Peyer's patch (tissue), 4 donors: ENCODE data around the gene DAP3.

Experiments used
- POLR2A ChIP-seq, 2 donors: fragments of 450-650 bp; IDR thresholded peaks; one replicate each; pipeline ENCODE4 v1.5.1; 2017; ENCODE audit warnings: antibody characterized with exemption in 2 of 2, mild to moderate bottlenecking in 2 of 2, moderate library complexity in 2 of 2
- TF ChIP-seq, protein P1 (sequence below), 6 experiments: fragments of 450-650 bp in 4 of 6; fragments of 200-600 bp in 2 of 6; sonication (generic) in 1 of 6; IDR thresholded peaks; one replicate each; pipeline ENCODE4 v1.5.1; 2017 to 2019; ENCODE audit warnings: antibody characterized with exemption in 6 of 6, mild to moderate bottlenecking in 3 of 6, moderate library complexity in 1 of 6

DNA sequence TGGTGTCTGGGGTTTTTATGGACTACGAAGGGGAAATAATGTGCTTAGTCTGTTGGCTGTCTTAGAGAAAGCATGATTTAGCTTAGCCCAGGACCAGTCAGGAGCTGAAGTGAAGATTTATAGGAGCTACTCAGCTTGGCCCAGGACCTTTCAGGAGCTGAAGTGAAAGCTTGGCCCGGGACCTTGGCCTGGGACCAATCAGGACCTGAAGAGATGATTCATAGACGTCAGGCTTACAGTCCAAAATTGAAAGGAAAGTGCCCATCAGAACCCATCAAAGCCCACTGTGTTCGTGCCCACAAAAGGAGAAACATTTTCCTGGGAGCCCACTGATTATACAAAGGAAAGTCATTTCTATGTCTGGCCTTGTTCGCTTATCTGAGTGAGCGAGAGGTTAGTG lies 43.2 kb upstream of the DAP3 start:
- TF ChIP-seq, protein P1, sequence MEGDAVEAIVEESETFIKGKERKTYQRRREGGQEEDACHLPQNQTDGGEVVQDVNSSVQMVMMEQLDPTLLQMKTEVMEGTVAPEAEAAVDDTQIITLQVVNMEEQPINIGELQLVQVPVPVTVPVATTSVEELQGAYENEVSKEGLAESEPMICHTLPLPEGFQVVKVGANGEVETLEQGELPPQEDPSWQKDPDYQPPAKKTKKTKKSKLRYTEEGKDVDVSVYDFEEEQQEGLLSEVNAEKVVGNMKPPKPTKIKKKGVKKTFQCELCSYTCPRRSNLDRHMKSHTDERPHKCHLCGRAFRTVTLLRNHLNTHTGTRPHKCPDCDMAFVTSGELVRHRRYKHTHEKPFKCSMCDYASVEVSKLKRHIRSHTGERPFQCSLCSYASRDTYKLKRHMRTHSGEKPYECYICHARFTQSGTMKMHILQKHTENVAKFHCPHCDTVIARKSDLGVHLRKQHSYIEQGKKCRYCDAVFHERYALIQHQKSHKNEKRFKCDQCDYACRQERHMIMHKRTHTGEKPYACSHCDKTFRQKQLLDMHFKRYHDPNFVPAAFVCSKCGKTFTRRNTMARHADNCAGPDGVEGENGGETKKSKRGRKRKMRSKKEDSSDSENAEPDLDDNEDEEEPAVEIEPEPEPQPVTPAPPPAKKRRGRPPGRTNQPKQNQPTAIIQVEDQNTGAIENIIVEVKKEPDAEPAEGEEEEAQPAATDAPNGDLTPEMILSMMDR (IDR thresholded peaks at IDR 0.05): no peak
- no peak for TF ChIP-seq POLR2A (IDR thresholded peaks at IDR 0.05)
